RCC 7860 (cell line): ENCODE measurements around the gene PGLYRP2.

ENCODE experiments used
- DNase-seq: peaks from one replicate; pipeline ENCODE4 v3.0.0-alpha.2; 2015; ENCODE audit warnings: low spot score
- FAIRE-seq: peaks from 2 replicates; lab custom pipeline; 2012; peaks lifted over from hg19 to GRCh38; lab: Jason Lieb, UNC

The PGLYRP2 gene

DNA sequence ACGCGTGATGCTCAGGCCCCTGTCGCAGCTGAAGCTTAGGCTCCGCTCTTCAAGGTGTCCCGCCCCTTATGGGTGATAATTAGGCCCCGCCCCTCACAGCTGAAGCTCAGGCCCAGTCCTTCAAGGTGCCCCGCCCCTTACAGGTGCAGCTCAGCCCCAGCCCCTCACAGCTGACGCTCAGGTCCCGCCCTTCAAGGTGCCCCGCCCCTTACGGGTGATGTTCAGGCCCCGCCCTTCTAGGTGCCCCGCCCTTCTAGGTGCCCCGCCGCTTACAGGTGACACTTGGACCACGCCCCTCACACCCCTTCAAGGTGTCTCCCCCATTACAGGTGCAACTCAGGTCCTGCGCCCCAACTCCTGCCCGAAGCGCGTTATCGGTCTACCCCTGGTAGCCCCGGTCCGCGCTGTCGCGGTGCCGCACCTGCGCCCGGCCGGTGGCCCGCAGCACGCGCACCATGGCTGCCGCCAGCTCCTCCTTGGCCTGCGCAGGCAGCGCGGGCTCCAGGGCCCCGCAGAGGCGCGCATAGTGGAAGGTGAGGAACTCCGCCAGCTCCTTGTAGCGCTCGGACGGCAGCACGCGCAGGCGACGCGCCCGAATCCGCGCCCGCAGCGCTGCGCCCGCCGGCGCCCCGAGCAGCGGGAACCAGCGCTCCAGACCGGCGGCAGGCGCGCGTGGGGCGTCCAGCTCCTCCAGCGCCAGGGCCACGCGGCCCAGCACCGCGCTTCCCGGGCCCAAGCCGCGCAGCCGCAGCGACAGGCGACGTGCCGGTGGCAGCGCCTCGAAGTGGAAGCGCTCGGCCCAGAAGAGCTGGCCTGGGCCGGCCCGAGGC lies 22.2 kb downstream of the PGLYRP2 start:
- DNase-seq (no peak), FAIRE-seq (no peak)

DNA sequence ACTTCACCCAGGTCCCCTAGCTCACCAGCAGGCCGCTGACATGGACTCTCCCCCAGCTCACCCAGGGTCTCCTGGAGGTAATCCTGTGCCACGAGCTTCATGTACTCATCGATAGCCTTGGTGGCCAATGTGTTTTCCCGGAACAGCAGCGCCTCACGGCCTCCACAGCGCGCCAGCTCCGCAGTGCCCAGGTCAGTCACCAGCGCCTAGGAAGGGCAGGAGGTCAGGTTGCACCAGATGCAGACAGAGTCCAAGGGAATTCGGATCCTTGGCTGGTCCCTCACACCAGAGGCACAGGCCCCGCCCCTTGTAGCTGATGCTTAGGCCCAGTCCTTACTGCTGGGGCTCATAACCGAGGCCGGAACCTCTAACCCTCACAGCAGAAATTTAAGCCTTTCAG lies 22.9 kb downstream of the PGLYRP2 start:
- DNase-seq (no peak), FAIRE-seq (no peak)

- no peak for FAIRE-seq
- DNase-seq = no peak
Measured at GRCh38 chr19:15455996-15456395, 23.3 kb downstream of the PGLYRP2 start.

DNA sequence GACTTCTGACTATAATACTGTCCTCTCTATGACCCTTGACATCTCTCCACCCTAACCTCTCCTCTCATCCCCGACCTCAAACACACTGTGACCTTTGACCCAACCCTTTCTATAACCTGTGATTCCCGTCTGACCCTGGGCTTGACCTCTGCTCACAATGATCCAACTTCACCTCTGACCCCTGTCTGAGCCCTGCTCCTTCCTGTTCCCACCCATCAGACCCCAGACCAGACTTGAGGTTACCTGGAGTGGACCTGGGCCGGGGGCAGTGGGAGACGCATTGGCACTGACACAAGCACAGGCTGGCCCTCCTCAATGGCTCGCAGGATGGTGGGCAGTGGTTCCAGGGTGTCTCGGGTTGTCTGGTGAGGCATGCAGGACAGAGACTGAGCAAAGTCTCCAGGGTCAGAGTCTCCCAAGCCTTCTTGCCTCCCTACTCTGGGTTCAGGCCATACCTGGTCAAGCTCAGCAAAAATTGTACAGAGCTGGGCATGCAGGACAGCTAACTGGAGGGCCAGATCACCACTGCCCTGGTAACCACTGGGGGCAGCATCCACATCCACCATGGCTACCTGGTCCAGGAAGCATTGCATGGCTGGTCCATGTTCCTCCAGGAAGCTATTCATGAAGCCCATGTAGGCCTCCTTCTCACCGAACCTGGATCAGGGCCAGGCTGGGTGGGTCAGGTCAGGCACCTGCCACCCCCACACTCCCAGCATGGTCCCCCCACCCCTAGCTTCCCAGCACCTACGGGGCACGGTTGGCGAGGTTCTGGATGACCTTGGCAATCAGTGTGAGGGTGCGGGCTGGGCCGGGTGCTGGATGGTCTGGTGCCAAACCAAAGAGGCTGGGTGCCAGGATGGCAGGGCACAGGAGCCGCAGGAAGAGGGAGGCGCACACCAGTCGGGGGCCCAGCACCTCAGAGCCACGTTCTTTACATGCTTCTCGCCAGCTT lies 25.1 kb downstream of the PGLYRP2 start:
- no peak for DNase-seq

DNA sequence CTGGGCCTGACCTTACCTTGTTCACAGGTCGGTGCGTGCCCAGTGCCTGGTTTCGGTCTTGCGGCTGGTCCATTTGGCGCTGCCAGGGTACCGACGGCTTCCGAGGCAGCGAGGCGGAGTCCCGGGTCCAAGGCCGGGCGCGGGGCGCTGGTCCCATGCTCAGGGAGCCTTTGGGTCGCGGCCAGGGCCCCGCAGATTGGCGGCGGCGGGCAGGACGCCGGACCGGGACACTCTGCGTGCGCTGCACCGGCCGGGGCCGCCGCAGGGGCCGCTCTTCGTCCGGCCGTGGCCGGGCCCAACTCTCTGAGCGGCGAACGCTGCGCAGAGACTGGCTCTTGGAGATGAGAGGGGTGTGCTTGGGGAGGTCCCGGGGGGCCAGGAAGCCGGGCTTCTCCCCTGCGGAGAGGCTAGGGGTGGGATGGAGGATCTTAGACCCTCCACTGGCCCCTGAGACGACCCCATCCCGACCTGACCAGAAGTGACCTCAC lies 26.2 kb downstream of the PGLYRP2 start:
- FAIRE-seq = no peak
- no peak for DNase-seq

More for the DNA sequence above, 25.1 kb downstream of the PGLYRP2 start:
- no peak for FAIRE-seq

DNA sequence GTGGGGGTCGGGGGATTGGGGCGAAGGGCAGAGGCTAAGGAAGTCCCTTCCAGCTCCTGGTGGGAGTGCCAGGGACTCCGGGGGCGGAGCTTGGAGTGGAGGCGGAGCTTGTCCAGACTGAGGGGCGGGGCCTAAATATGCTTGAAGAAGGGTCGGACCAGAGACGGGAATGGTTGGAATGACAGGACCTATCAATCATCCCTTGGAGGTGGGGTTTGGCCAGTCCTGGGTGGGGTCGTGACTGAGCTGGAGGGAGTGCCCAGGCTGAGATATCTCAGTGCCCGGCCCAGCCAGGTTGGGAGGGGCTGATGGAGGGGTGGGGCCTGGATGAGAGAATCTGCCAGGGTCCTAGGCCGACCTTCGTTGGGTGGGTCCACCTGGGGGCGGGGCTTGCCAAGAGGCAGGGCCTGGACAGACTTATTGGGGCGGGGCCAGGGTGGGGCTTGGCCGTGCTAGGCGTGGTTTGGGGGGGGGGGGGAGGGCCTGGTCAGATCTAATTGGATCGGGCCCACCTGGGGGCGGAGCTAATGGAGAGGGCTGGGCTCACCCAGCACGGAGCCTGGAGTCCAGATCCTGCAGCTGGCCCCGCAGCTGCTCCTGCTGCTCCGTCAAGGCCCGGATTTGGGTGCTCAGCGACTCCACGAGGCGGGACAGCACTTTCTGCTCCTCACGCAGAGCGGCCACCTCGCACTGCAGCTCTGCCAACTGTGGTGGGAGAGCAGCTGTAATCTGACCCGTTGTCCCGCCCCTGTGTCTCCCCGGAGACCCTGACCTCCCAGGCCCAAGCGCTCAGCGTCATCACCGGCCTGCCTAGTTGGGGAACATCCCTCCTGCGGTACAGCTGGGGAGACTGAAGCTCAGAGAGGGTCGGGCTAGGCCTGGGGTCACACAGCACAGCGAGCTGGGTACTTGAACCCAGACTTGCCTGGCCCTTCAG lies 26.9 kb downstream of the PGLYRP2 start:
- no peak for DNase-seq
- no peak for FAIRE-seq

DNA sequence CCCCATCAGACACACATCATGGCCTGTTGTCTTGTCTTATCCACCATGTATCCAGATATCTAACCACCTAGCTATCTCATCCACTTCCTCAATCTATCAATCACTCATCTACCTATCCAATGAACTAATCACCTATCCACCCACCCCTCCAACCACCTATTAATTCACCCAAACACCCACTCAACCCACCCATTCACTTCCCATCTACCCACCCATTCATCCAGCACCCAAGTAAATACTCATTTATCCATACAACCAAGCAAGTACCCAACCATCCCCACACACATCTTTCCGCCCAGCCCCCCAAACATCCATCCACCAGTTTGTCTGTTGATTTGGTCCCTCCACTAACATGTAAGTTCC lies 28.8 kb downstream of the PGLYRP2 start:
- no peak for FAIRE-seq

DNA sequence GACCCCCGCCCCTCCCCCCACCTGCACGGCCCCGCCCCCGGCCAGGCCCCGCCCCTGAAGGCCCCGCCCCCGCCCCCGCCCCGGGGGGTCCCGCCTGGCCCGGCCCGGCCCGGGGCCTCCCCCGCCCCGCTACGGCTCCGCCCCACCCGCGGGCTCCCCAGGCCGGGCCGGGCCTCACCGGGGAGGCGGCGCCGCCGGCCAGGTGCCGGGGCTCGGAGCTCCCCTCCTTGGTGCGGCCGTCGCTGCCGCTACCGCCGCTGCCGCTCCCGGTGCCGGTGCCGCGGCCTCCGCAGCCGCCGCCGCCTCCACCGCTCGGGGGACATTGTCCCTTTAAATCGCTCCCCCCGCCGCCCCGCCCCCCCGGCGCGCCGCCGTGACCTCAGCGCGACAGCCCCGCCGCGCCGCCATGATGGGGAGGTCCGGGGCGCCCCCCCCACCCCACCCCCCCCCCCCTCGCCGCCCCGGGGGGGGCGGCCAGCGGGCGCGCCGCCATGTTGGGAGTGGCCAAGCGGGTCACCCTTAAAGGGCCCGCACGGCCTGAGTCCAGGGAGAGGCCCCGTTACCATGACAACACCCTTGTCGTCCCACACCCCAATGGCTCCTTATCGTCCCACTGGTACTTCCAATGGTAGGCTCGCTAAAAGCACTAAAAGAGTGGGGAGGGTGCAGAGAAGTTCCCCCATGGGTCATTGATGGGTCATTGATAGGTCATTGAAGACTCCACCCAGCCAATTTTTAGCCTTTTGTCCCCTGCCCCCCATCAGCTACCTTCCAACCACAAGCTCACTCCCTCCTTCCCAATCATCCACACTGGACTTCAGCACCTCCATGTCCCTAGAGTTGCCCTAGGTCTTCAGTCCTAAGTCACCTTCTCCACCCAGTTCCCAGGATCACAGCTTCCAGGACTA lies 29.4 kb downstream of the PGLYRP2 start, which contains the start of gene WIZ:
Gene WIZ, minus strand, starts transcription at position 337 of the 908 bp plus-strand sequence. CDS start 1,649 bp downstream, outside the sequence.
- FAIRE-seq = no peak
- peak; percentile 25 for DNase-seq

More for the DNA sequence above, 28.8 kb downstream of the PGLYRP2 start:
- DNase-seq = no peak

GRCh38 chr19:15448778-15449619 lies 30.3 kb downstream of the PGLYRP2 start:
- DNase-seq (no peak), FAIRE-seq (no peak)

- FAIRE-seq = no peak
- DNase-seq = no peak
Measured at GRCh38 chr19:15448044-15448777, 31.1 kb downstream of the PGLYRP2 start.

DNA sequence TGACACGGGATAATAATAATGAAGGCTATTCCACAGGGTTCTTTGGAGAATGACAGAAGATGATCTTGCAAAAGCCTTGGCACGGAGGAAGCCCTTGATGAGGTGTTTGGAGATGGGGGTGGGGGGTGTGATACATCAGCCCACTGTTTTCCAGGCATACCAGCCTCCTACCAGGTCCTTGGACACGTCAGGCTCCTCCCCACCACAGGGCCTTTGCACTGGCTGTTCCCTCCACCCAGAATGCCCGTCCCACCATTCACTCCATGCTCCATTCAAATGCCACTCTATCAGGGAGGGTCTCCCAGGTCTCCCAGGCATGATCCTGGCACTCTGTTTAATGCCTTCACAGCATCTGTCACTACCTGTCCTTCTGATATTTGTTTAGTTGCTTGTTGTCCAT lies 32.2 kb downstream of the PGLYRP2 start:
- FAIRE-seq (no peak), DNase-seq (no peak)

DNA sequence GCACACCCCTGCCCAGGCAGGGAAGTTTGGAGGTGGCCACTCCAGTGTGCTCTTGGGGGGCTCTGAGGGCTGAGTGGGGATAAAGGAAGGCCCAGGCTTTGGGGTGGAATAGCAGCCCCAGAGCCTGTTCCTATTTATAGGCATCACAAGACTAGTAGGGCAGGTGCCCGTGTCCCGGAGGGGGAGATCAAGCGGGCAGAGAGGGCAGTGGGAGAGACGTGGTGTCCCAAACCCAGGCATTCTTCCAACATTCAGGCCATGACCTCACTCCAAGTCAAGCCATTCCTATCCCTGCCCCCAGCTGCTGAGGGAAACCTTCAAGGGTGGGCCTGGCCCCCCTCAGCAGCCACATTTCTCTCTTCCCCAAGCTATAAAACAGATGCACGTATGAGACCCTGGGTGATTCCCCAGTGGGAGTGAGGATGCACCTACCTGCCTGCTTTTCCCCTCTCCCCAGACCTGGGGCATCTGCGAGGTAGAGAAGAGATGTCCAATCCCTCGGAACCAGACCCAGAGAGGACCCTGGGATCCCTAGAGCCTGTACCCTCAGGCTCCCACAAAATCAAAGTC lies 33.4 kb downstream of the PGLYRP2 start:
- FAIRE-seq = no peak
- no peak for DNase-seq

GRCh38 chr19:15445227-15445605 lies 34.1 kb downstream of the PGLYRP2 start:
- FAIRE-seq = no peak
- DNase-seq = no peak

- FAIRE-seq (no peak), DNase-seq (no peak)
Measured at GRCh38 chr19:15444505-15445226, 34.6 kb downstream of the PGLYRP2 start.

GRCh38 chr19:15443838-15444237 lies 35.5 kb downstream of the PGLYRP2 start:
- FAIRE-seq = no peak
- no peak for DNase-seq

DNA sequence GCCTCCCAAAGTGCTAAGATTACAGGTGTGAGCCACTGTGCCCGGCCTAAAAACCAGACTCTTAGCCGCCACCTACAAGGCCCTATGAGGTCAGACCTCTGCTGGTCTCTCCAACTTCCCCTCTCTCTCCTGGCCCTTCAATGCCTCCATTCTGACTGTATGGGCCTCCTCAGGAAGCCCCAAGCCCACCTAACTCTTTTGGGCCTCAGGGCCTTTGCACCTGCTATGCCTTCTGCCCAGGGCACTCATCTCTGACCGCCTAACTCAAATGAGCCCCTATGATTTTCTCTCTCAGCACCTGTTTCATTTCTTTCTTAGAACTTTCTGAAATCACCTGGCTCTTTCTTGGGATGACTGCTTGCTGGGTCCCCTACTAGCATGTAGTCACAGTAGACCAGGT lies 36.0 kb downstream of the PGLYRP2 start:
- no peak for FAIRE-seq
- no peak for DNase-seq
